HL-60 (cell line): ENCODE data around the gene FUT4.

ENCODE experiments used
- GABPA ChIP-seq: IDR thresholded peaks from 2 replicates; pipeline ENCODE4 v1.6.1; 2012; ENCODE audit warnings: low read depth
- POLR2AphosphoS5 ChIP-seq: IDR thresholded peaks from 2 replicates; pipeline ENCODE4 v1.6.1; 2012; ENCODE audit warnings: low read depth
- SPI1 ChIP-seq: IDR thresholded peaks from 2 replicates; pipeline ENCODE4 v1.6.1; 2012; ENCODE audit warnings: low read depth, mild to moderate bottlenecking, borderline replicate concordance
- TF ChIP-seq, protein P1 (sequence below): IDR thresholded peaks from one replicate; pipeline ENCODE4 v1.5.1; 2011; ENCODE audit warnings: low read length, control low read depth, inconsistent platforms; ENCODE audit not compliant: insufficient read depth
- TF ChIP-seq, protein P2 (sequence below): IDR thresholded peaks from 2 replicates; pipeline ENCODE4 v1.6.1; 2012; ENCODE audit warnings: low read depth; ENCODE audit not compliant: insufficient replicate concordance

GRCh38 chr11:94525546-94526324 is 18.0 kb upstream of the FUT4 start:
- TF ChIP-seq GABPA (no peak), POLR2AphosphoS5 (0 out of 2 replicates have a peak, but pooled peaks have one; percentile 20), SPI1 (peak; percentile 43; the same call in 1 of the 2 replicates)
- TF ChIP-seq, protein P1, sequence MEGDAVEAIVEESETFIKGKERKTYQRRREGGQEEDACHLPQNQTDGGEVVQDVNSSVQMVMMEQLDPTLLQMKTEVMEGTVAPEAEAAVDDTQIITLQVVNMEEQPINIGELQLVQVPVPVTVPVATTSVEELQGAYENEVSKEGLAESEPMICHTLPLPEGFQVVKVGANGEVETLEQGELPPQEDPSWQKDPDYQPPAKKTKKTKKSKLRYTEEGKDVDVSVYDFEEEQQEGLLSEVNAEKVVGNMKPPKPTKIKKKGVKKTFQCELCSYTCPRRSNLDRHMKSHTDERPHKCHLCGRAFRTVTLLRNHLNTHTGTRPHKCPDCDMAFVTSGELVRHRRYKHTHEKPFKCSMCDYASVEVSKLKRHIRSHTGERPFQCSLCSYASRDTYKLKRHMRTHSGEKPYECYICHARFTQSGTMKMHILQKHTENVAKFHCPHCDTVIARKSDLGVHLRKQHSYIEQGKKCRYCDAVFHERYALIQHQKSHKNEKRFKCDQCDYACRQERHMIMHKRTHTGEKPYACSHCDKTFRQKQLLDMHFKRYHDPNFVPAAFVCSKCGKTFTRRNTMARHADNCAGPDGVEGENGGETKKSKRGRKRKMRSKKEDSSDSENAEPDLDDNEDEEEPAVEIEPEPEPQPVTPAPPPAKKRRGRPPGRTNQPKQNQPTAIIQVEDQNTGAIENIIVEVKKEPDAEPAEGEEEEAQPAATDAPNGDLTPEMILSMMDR = no peak
- TF ChIP-seq, protein P2, sequence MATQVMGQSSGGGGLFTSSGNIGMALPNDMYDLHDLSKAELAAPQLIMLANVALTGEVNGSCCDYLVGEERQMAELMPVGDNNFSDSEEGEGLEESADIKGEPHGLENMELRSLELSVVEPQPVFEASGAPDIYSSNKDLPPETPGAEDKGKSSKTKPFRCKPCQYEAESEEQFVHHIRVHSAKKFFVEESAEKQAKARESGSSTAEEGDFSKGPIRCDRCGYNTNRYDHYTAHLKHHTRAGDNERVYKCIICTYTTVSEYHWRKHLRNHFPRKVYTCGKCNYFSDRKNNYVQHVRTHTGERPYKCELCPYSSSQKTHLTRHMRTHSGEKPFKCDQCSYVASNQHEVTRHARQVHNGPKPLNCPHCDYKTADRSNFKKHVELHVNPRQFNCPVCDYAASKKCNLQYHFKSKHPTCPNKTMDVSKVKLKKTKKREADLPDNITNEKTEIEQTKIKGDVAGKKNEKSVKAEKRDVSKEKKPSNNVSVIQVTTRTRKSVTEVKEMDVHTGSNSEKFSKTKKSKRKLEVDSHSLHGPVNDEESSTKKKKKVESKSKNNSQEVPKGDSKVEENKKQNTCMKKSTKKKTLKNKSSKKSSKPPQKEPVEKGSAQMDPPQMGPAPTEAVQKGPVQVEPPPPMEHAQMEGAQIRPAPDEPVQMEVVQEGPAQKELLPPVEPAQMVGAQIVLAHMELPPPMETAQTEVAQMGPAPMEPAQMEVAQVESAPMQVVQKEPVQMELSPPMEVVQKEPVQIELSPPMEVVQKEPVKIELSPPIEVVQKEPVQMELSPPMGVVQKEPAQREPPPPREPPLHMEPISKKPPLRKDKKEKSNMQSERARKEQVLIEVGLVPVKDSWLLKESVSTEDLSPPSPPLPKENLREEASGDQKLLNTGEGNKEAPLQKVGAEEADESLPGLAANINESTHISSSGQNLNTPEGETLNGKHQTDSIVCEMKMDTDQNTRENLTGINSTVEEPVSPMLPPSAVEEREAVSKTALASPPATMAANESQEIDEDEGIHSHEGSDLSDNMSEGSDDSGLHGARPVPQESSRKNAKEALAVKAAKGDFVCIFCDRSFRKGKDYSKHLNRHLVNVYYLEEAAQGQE = no peak
